ENCODE measurements around the gene DSC3.
"Not testable (repeated sequence)": the region's sequence is repeated elsewhere in the genome, so short reads cannot be mapped to it uniquely, and the experiment has no call there.

The DSC3 gene

GRCh38 chr18:31041271-31042083, 1.1 kb downstream of the DSC3 start:
- DNase-seq (ENCODE audit: low read depth in 2 of 2) = no peak

GRCh38 chr18:31040686-31041270, 1.8 kb downstream of the DSC3 start:
- no peak for DNase-seq (ENCODE audit: low read depth in 2 of 2)

- no peak for DNase-seq (ENCODE audit: low read depth in 2 of 2)
Observed at GRCh38 chr18:31039426-31039825, 3.1 kb downstream of the DSC3 start.

GRCh38 chr18:31037686-31038085, 4.9 kb downstream of the DSC3 start:
- DNase-seq (ENCODE audit: low read depth in 2 of 2) = not testable (repeated sequence)

GRCh38 chr18:31034541-31034940, 8.0 kb downstream of the DSC3 start:
- DNase-seq (ENCODE audit: low read depth in 2 of 2) = no peak

GRCh38 chr18:31030574-31031278, 11.8 kb downstream of the DSC3 start:
- DNase-seq (ENCODE audit: low read depth in 2 of 2) = no peak

- no peak for DNase-seq (ENCODE audit: low read depth in 2 of 2)
Observed at GRCh38 chr18:31015715-31016434, 26.7 kb downstream of the DSC3 start.

GRCh38 chr18:31011455-31011854, 31.1 kb downstream of the DSC3 start:
- not testable (repeated sequence) for DNase-seq (ENCODE audit: low read depth in 2 of 2)

- DNase-seq (ENCODE audit: low read depth in 2 of 2) = no peak
Observed at GRCh38 chr18:31010601-31011000, 31.9 kb downstream of the DSC3 start.

- DNase-seq (ENCODE audit: low read depth in 2 of 2) = no peak
Observed at GRCh38 chr18:30999887-31000628, 42.5 kb downstream of the DSC3 start.

GRCh38 chr18:30999186-30999585, 43.4 kb downstream of the DSC3 start:
- no peak for DNase-seq (ENCODE audit: low read depth in 2 of 2)

GRCh38 chr18:30997223-30997622, 45.3 kb downstream of the DSC3 start:
- no peak for DNase-seq (ENCODE audit: low read depth in 2 of 2)

GRCh38 chr18:30992231-30992630, 50.3 kb downstream of the DSC3 start:
- no peak for DNase-seq (ENCODE audit: low read depth in 2 of 2)

- DNase-seq (ENCODE audit: low read depth in 2 of 2) = no peak
Observed at GRCh38 chr18:30991397-30991796, 51.1 kb downstream of the DSC3 start.

- no peak for DNase-seq (ENCODE audit: low read depth in 2 of 2)
Observed at GRCh38 chr18:30989141-30989540, 53.4 kb downstream of the DSC3 start.

- DNase-seq (ENCODE audit: low read depth in 2 of 2) = no peak
Observed at GRCh38 chr18:30988440-30988839, 54.1 kb downstream of the DSC3 start.

- no peak for DNase-seq (ENCODE audit: low read depth in 2 of 2)
Observed at GRCh38 chr18:30987467-30988241, 54.9 kb downstream of the DSC3 start.

GRCh38 chr18:30985753-30986152, 56.8 kb downstream of the DSC3 start:
- no peak for DNase-seq (ENCODE audit: low read depth in 2 of 2)

- no peak for DNase-seq (ENCODE audit: low read depth in 2 of 2)
Observed at GRCh38 chr18:30982285-30982992, 60.1 kb downstream of the DSC3 start.

GRCh38 chr18:30978091-30978490, 64.5 kb downstream of the DSC3 start:
- DNase-seq (ENCODE audit: low read depth in 2 of 2) = not testable (repeated sequence)

All from stimulated activated CD8-positive, alpha-beta memory T cell treated with anti-CD3 and anti-CD28 coated beads, Interleukin-2, amount 100 ng/mL, for 1 hour (primary cell).